ENCODE measurements around the gene PDS5B.
A peak's percentile ranks its signal among the peaks of the same experiment; 100 is the strongest.

The PDS5B gene

GRCh38 chr13:32592082-32592481 lies 5.8 kb downstream of the PDS5B start:
- DNase-seq = no peak

GRCh38 chr13:32594157-32594738 lies 8.0 kb downstream of the PDS5B start:
- no peak for DNase-seq

GRCh38 chr13:32595306-32595705 lies 9.1 kb downstream of the PDS5B start:
- DNase-seq = no peak

- DNase-seq = no peak
Measured at GRCh38 chr13:32600890-32601289, 14.6 kb downstream of the PDS5B start.

GRCh38 chr13:32609428-32609827 lies 23.2 kb downstream of the PDS5B start:
- no peak for DNase-seq

- no peak for DNase-seq
Measured at GRCh38 chr13:32610538-32610937, 24.3 kb downstream of the PDS5B start.

- DNase-seq = no peak
Measured at GRCh38 chr13:32610977-32611376, 24.7 kb downstream of the PDS5B start.

GRCh38 chr13:32616883-32617511 lies 30.7 kb downstream of the PDS5B start:
- no peak for DNase-seq

GRCh38 chr13:32622827-32623226 lies 36.6 kb downstream of the PDS5B start:
- no peak for DNase-seq

GRCh38 chr13:32624441-32624840 lies 38.2 kb downstream of the PDS5B start:
- no peak for DNase-seq

GRCh38 chr13:32627793-32628192 lies 41.5 kb downstream of the PDS5B start:
- DNase-seq = no peak

- peak in 1 of 3 experiments; percentile 38 for DNase-seq
Measured at GRCh38 chr13:32629313-32629712, 43.1 kb downstream of the PDS5B start.

- DNase-seq = no peak
Measured at GRCh38 chr13:32629866-32630265, 43.6 kb downstream of the PDS5B start.

- no peak for DNase-seq
Measured at GRCh38 chr13:32632343-32632909, 46.2 kb downstream of the PDS5B start.

- no peak for DNase-seq
Measured at GRCh38 chr13:32636711-32637110, 50.5 kb downstream of the PDS5B start.

GRCh38 chr13:32638739-32639138 lies 52.5 kb downstream of the PDS5B start:
- no peak for DNase-seq

GRCh38 chr13:32639502-32640105 lies 53.4 kb downstream of the PDS5B start:
- DNase-seq = peak; percentile 15 to 54 (median 44)

- DNase-seq = no peak
Measured at GRCh38 chr13:32642316-32642715, 56.1 kb downstream of the PDS5B start.

GRCh38 chr13:32642858-32643257 lies 56.6 kb downstream of the PDS5B start:
- DNase-seq = no peak

GRCh38 chr13:32645854-32646253 lies 59.6 kb downstream of the PDS5B start:
- DNase-seq = no peak

GRCh38 chr13:32647926-32648325 lies 61.7 kb downstream of the PDS5B start:
- no peak for DNase-seq

GRCh38 chr13:32650705-32651311 lies 64.6 kb downstream of the PDS5B start:
- peak; percentile 21 to 59 (median 41) for DNase-seq

- peak in 1 of 3 experiments; percentile 10 for DNase-seq
Measured at GRCh38 chr13:32657309-32657708, 71.1 kb downstream of the PDS5B start.

- DNase-seq = no peak
Measured at GRCh38 chr13:32659736-32660135, 73.5 kb downstream of the PDS5B start.
